D721Med (cell line): ENCODE results near the gene TMEM151A.
"Not testable (repeated sequence)": the region's sequence is repeated elsewhere in the genome, so short reads cannot be mapped to it uniquely, and the experiment has no call there.

Experiments used
- DNase-seq: peaks from one replicate; pipeline ENCODE4 v3.0.0; 2011; ENCODE audit warnings: low spot score; ENCODE audit not compliant: insufficient read length
- FAIRE-seq: peaks from 2 replicates; lab custom pipeline; 2011; peaks lifted over from hg19 to GRCh38; lab: Jason Lieb, UNC
- CTCF ChIP-seq: IDR thresholded peaks from 2 replicates; pipeline ENCODE4 v1.5.1; 2012; ENCODE audit warnings: mild to moderate bottlenecking, control low read depth; ENCODE audit not compliant: insufficient read depth; ENCODE audit errors: missing control alignments

Gene TMEM151A

DNA sequence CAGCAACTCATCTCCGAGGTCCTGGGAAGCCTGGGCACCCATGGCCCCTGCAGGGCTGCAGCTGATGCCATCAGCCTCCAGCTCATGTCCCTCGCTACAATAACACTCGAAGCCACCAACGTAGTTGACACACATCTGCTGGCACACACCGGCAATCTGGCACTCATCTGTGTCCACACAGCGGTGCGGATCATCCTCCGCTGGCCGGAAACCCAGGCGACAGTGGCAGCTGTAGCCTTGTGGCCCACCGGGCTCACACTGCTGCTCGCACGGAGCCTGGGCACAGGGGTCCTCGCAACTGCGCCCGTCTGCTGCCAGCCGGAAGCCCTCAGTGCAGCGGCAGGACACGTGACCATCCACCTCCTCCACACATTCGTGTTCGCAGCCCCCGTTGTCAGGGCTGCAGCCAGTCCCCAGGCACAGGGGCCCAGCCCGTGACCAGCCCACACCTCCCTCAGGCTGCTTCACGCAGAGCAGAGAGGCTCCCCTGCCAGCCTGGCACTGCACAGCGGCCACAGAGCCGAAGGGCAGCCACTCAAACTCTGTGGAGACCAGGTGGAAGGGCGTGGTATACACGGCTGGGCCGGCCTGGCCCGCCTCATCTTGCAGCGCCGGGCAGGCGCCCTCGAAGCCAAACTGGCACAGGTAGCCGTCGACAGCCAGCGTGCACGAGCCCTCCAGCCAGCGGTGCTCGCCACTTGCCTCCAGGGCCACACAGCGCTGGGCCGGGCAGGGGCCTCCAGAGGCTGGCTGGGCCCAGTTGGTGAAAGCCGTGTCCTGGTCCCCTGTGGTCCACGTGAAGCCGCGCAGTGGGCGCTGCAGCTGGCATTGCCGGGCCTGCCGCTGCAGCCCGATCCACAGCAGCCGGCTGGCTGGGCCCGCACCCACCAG, 24.5 kb downstream of the TMEM151A start:
- no peak for TF ChIP-seq CTCF
- no peak for FAIRE-seq
- no peak for DNase-seq

GRCh38 chr11:66316849-66317251, 25.2 kb downstream of the TMEM151A start, which contains the start of gene CD248:
CD248 (minus strand) TSS chr11:66317044; CDS start chr11:66317027, 17 bp downstream.
- TF ChIP-seq CTCF: no peak
- no peak for FAIRE-seq
- no peak for DNase-seq

DNA sequence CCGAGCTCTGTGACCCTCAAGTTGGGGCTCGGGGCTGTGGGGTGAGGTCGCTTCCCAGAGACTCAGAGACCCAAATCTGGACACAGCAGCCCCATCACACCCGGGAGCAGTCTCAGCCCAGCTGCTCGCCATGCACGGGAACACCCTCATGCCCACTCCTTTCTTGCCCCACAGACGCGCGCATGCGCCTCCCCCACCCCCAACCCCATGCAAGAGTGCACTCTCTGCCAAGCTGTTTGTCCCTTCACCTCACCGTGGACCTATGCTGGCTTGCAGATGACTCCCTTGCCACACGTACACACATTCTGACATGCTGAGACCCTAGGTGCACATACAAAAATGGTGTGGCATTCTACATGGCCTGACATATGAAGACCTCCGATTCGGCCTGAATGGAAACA, 25.6 kb downstream of the TMEM151A start:
- DNase-seq (no peak), FAIRE-seq (no peak)
- TF ChIP-seq CTCF: no peak

GRCh38 chr11:66317723-66318599, 26.3 kb downstream of the TMEM151A start:
- FAIRE-seq: no peak
- no peak for DNase-seq
- no peak for TF ChIP-seq CTCF

DNA sequence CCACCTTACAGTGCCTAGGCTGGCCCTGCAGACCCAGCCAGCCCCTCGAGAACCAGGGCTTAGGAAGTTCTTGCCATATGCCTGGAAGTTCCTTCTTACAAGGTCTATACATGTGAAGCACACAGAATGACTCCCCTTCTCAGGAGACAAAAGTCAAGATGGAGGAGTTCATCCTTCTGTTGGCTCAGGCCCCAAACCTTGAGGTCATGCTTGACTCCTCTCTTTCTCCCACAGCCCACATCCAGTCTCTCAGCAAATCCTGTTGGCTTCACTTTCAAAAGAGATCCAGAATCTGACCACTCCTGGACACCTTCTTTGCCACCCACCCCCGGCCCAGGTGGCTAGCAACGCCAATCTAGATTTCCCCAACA, 26.9 kb downstream of the TMEM151A start:
- FAIRE-seq (no peak), DNase-seq (no peak)
- no peak for TF ChIP-seq CTCF

DNA sequence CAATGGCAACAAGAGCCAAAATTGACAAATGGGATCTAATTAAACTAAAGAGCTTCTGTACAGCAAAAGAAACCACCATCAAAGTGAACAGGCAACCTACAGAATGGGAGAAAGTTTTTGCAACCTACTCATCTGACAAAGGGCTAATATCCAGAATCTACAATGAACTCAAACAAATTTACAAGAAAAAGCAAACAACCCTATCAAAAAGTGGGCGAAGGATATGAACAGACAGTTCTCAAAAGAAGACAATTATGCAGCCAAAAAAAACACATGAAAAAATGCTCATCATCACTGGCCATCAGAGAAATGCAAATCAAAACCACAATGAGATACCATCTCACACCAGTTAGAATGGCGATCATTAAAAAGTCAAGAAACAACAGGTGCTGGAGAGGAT, 28.6 kb downstream of the TMEM151A start:
- FAIRE-seq: not testable (repeated sequence)

GRCh38 chr11:66320748-66321147, 29.1 kb downstream of the TMEM151A start:
- DNase-seq, FAIRE-seq: not testable (repeated sequence)

More for the DNA sequence above, 28.6 kb downstream of the TMEM151A start:
- DNase-seq: not testable (repeated sequence)
